ENCODE results near the gene KATNB1. TPM values are rescaled to one million over a fixed set of nuclear protein-coding genes. Genes with fewer than 3 reads are reported as not detected.

The KATNB1 gene
- total RNA-seq, 1 experiment from 2014 or later = 32.2 TPM

DNA sequence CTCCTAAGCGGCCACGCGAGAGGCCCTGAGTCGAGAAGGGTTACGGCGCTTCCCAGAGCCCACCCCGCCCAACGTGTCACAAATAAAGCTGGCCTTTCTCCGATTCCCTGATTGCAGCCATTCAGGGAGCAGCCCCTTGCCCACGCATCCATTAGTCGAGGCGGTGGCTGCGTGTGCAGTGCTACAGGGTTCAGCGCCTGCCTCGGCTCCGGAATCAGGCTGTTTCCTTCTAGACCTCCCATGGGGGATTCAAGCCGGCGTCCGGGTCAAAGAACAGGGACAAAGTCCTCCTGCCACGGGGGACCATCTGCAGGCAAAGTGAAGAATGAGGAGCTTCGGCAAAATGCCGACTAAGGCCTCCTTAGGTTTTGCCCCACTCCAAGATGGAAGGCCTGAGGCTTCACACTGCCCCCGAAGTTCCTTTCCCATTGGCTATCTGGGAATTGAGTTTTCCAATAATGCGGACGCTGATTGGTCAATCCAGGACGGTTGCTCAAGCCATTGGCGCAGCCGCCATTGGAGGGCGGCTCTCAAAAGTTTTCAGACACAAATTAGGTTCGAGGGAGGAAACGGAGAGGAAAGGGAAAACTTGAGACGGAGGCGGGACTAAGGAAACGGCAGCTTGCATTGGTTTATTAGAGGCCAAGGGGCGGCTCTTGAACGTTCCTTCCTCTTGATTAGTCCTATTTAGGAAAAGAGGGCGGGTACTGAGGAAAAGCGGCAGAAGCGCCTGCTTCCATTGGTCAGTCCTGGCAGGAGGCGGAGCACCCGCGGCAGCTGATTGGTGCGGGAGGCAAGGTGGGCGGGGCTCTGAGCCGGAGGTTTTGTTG is 430 bp upstream of the KATNB1 start:
- Histone ChIP-seq H3K79me2 (ENCODE audit: insufficient read depth, low read length) (peaks cover 10% of the 10 kb centered on the region; the same call in 1 of the 2 replicates), H3K36me3 (ENCODE audit: control insufficient read depth in 1 of 2, insufficient read depth in 2 of 2, low read length in 2 of 2) (no peaks in the 10 kb centered on the region), H3K9me2 (ENCODE audit: insufficient read depth) (no peaks in the 10 kb centered on the region), H3K27ac (ENCODE audit: low read depth, low read length) (peak overlapping the region; percentile 79), H3K4me1 (ENCODE audit: control insufficient read depth in 1 of 2, insufficient read depth in 2 of 2, low read length in 2 of 2) (peaks cover 8 to 24% of the 10 kb centered on the region in 2 experiments), H3K9ac (ENCODE audit: low read length) (peak overlapping the region; percentile 94), H3K9me3 (ENCODE audit: control insufficient read depth in 1 of 2, insufficient read depth in 1 of 2, low read depth in 1 of 2, low read length in 2 of 2) (no peaks in the 10 kb centered on the region), H3K4me3 (replicated peaks in 1 of 2; ENCODE audit: low read depth in 1 of 2, low read length in 2 of 2) (peak overlapping the region; percentile 91 to 96), H2AFZ (ENCODE audit: low read depth, low read length, poor library complexity, severe bottlenecking) (no peak overlapping the region), H3K27me3 (ENCODE audit: insufficient read depth, low read length) (no peaks in the 10 kb centered on the region), H3K4me2 (ENCODE audit: low read length) (peak overlapping the region; percentile 93), H4K20me1 (ENCODE audit: insufficient read depth) (no peaks in the 10 kb centered on the region)
- intact Hi-C loops (cut with micrococcal nuclease) = loop anchor here (5.0 kb wide), 1 partner anchor 143 kb away; no protein-coding TSS in a partner anchor
- BruUV-seq (replicated peaks) = TSS peak; percentile 89
- ChIA-PET CTCF (interaction anchor here (0.9 to 2.5 kb wide), 7 partner anchors 12 to 159 kb away, joined by 3 to 10 read pairs (median 4); no protein-coding TSS in a partner anchor), RAD21 (ENCODE audit: low non-redundant PET in 1 of 2, low total read pairs in 2 of 2, uncharacterized antibody in 2 of 2, unreplicated experiment in 2 of 2) (interaction anchor here in 1 of 2 experiments (1.0 kb wide), 1 partner anchor 128 kb away, joined by 3 read pairs; no protein-coding TSS in a partner anchor), POLR2A (interaction anchor here (0.9 to 1.5 kb wide), 8 partner anchors 10 to 266 kb away, joined by 3 to 7 read pairs (median 3); partner anchors contain the start of gene USB1)
- DNase-seq (ENCODE audit: low read depth, low spot score) = peak; percentile 100
- ATAC-seq = peak; percentile 92
- no peak for TF ChIP-seq ZNF274 (IDR thresholded peaks at IDR 0.05; ENCODE audit: low read depth, low read length)
- no peak for TF ChIP-seq FOSL1 (IDR thresholded peaks at IDR 0.05; ENCODE audit: low read depth)
- TF ChIP-seq EGR1 (IDR thresholded peaks at IDR 0.05; ENCODE audit: low read depth) = peak; percentile 78
- TF ChIP-seq CBX3 (IDR thresholded peaks at IDR 0.05; ENCODE audit: low read depth) = no peak; the same call in 1 of the 2 replicates
- TF ChIP-seq SIN3A (IDR thresholded peaks at IDR 0.05; ENCODE audit: low read depth) = no peak
- TF ChIP-seq ELF1 (IDR thresholded peaks at IDR 0.05; ENCODE audit: borderline replicate concordance, low read depth) = no peak; the same call in 1 of the 2 replicates
- TF ChIP-seq, protein P1, sequence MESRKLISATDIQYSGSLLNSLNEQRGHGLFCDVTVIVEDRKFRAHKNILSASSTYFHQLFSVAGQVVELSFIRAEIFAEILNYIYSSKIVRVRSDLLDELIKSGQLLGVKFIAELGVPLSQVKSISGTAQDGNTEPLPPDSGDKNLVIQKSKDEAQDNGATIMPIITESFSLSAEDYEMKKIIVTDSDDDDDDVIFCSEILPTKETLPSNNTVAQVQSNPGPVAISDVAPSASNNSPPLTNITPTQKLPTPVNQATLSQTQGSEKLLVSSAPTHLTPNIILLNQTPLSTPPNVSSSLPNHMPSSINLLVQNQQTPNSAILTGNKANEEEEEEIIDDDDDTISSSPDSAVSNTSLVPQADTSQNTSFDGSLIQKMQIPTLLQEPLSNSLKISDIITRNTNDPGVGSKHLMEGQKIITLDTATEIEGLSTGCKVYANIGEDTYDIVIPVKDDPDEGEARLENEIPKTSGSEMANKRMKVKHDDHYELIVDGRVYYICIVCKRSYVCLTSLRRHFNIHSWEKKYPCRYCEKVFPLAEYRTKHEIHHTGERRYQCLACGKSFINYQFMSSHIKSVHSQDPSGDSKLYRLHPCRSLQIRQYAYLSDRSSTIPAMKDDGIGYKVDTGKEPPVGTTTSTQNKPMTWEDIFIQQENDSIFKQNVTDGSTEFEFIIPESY (IDR thresholded peaks at IDR 0.05; ENCODE audit: extremely low read depth, insufficient replicate concordance, low read length) = no peak
- no peak for TF ChIP-seq EZH2 (IDR thresholded peaks at IDR 0.05)
- peak; percentile 100 for TF ChIP-seq SP1 (IDR thresholded peaks at IDR 0.05; ENCODE audit: low read depth)
- TF ChIP-seq, protein P2, sequence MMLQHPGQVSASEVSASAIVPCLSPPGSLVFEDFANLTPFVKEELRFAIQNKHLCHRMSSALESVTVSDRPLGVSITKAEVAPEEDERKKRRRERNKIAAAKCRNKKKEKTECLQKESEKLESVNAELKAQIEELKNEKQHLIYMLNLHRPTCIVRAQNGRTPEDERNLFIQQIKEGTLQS (IDR thresholded peaks at IDR 0.05) = no peak
- peak; percentile 99 for TF ChIP-seq YY1 (IDR thresholded peaks at IDR 0.05; ENCODE audit: extremely low read depth, insufficient replicate concordance, low read depth, low read length)
- TF ChIP-seq RAD21 (IDR thresholded peaks at IDR 0.05; ENCODE audit: low read depth) = no peak
- peak; percentile 61 for TF ChIP-seq ZFX (IDR thresholded peaks at IDR 0.05)
- TF ChIP-seq, protein P3, sequence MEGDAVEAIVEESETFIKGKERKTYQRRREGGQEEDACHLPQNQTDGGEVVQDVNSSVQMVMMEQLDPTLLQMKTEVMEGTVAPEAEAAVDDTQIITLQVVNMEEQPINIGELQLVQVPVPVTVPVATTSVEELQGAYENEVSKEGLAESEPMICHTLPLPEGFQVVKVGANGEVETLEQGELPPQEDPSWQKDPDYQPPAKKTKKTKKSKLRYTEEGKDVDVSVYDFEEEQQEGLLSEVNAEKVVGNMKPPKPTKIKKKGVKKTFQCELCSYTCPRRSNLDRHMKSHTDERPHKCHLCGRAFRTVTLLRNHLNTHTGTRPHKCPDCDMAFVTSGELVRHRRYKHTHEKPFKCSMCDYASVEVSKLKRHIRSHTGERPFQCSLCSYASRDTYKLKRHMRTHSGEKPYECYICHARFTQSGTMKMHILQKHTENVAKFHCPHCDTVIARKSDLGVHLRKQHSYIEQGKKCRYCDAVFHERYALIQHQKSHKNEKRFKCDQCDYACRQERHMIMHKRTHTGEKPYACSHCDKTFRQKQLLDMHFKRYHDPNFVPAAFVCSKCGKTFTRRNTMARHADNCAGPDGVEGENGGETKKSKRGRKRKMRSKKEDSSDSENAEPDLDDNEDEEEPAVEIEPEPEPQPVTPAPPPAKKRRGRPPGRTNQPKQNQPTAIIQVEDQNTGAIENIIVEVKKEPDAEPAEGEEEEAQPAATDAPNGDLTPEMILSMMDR (IDR thresholded peaks at IDR 0.05 in 2 of 3, conservative IDR thresholded peaks at IDR 0.05 in 1 of 3; ENCODE audit: borderline replicate concordance in 1 of 3, insufficient read depth in 1 of 3, low read depth in 2 of 3, low read length in 2 of 3) = no peak
- TF ChIP-seq, protein P4, sequence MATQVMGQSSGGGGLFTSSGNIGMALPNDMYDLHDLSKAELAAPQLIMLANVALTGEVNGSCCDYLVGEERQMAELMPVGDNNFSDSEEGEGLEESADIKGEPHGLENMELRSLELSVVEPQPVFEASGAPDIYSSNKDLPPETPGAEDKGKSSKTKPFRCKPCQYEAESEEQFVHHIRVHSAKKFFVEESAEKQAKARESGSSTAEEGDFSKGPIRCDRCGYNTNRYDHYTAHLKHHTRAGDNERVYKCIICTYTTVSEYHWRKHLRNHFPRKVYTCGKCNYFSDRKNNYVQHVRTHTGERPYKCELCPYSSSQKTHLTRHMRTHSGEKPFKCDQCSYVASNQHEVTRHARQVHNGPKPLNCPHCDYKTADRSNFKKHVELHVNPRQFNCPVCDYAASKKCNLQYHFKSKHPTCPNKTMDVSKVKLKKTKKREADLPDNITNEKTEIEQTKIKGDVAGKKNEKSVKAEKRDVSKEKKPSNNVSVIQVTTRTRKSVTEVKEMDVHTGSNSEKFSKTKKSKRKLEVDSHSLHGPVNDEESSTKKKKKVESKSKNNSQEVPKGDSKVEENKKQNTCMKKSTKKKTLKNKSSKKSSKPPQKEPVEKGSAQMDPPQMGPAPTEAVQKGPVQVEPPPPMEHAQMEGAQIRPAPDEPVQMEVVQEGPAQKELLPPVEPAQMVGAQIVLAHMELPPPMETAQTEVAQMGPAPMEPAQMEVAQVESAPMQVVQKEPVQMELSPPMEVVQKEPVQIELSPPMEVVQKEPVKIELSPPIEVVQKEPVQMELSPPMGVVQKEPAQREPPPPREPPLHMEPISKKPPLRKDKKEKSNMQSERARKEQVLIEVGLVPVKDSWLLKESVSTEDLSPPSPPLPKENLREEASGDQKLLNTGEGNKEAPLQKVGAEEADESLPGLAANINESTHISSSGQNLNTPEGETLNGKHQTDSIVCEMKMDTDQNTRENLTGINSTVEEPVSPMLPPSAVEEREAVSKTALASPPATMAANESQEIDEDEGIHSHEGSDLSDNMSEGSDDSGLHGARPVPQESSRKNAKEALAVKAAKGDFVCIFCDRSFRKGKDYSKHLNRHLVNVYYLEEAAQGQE (IDR thresholded peaks at IDR 0.05; ENCODE audit: low read depth) = no peak
- no peak for TF ChIP-seq JUND (IDR thresholded peaks at IDR 0.05)
- TF ChIP-seq TCF7L2 (IDR thresholded peaks at IDR 0.05; ENCODE audit: borderline replicate concordance, extremely low read depth, insufficient read depth, insufficient read length) = peak; percentile 49
- no peak for TF ChIP-seq EZH2phosphoT487 (IDR thresholded peaks at IDR 0.05; ENCODE audit: borderline replicate concordance)
